T47D (cell line): ENCODE measurements around the gene ZSCAN2.

ENCODE experiments used
- DNase-seq, 2 experiments: peaks; one replicate each; pipeline versions ENCODE4 v3.0.0 to v3.0.0-alpha.2; 2011 to 2012; ENCODE audit warnings: low read depth in 1 of 2, low spot score in 1 of 2
- JUND ChIP-seq: IDR thresholded peaks from 2 replicates; pipeline ENCODE4 v1.6.1; 2012; ENCODE audit warnings: low read depth
- in situ Hi-C: cut with HindIII; loops from 2 replicates; pipeline ENCODE4 v1.10.0; 2016; ENCODE audit warnings: low sequenced_read_pairs, low pct_unique_long_range_greater_than_20kb

The ZSCAN2 gene

GRCh38 chr15:84654689-84655453 is 54.1 kb downstream of the ZSCAN2 start:
- in situ Hi-C loops = no loop called here

GRCh38 chr15:84656972-84657371 is 56.2 kb downstream of the ZSCAN2 start:
- no peak for DNase-seq
- no peak for TF ChIP-seq JUND
- in situ Hi-C loops = no loop called here

More at GRCh38 chr15:84654689-84655453, 54.1 kb downstream of the ZSCAN2 start:
- no peak for TF ChIP-seq JUND
- peak; percentile 75 to 92 for DNase-seq

- TF ChIP-seq JUND = no peak
- in situ Hi-C loops = no loop called here
- DNase-seq = no peak
Measured at GRCh38 chr15:84657748-84658079, 56.9 kb downstream of the ZSCAN2 start.

GRCh38 chr15:84658080-84658787 is 57.4 kb downstream of the ZSCAN2 start, which contains the start of gene NMB:
NMB (minus strand) TSS chr15:84658199; CDS start chr15:84658152, 47 bp downstream.
- DNase-seq = peak; percentile 77 to 85
- in situ Hi-C loops = no loop called here
- TF ChIP-seq JUND = no peak

GRCh38 chr15:84658788-84659411 is 58.1 kb downstream of the ZSCAN2 start:
- in situ Hi-C loops = no loop called here
- no peak for TF ChIP-seq JUND
- no peak for DNase-seq

- in situ Hi-C loops = no loop called here
- no peak for DNase-seq
- TF ChIP-seq JUND = no peak
Measured at GRCh38 chr15:84659904-84660781, 59.3 kb downstream of the ZSCAN2 start.

GRCh38 chr15:84661001-84661400 is 60.2 kb downstream of the ZSCAN2 start:
- no peak for TF ChIP-seq JUND
- in situ Hi-C loops = no loop called here
- DNase-seq = no peak

GRCh38 chr15:84666373-84666772 is 65.6 kb downstream of the ZSCAN2 start:
- in situ Hi-C loops = no loop called here
- no peak for DNase-seq
- no peak for TF ChIP-seq JUND

GRCh38 chr15:84668221-84668982 is 67.6 kb downstream of the ZSCAN2 start:
- no peak for DNase-seq
- in situ Hi-C loops = no loop called here
- TF ChIP-seq JUND = no peak

- in situ Hi-C loops = no loop called here
- no peak for DNase-seq
- TF ChIP-seq JUND = no peak
Measured at GRCh38 chr15:84669726-84670125, 68.9 kb downstream of the ZSCAN2 start.

GRCh38 chr15:84671211-84671610 is 70.4 kb downstream of the ZSCAN2 start:
- TF ChIP-seq JUND = no peak
- DNase-seq = peak in 1 of 2 experiments; percentile 66
- in situ Hi-C loops = no loop called here
